HG03571 (cell line): Measurements from ENCODE around the gene TGFBR2.
A peak's percentile ranks its signal among the peaks of the same experiment; 100 is the strongest.

ENCODE experiments used
- ATAC-seq: cut with Tn5 transposase; IDR thresholded peaks from one replicate; pipeline ENCODE4 v1.9.1; 2021; ENCODE audit not compliant: unreplicated experiment

Gene TGFBR2

GRCh38 chr3:30606301-30607031 lies at the start of gene TGFBR2:
Gene TGFBR2 (plus strand): TSS chr3:30606601. CDS start chr3:30606884, 283 bp downstream.
- peak; percentile 77 for ATAC-seq

- no peak for ATAC-seq
Measured at GRCh38 chr3:30557746-30558303, 48.6 kb upstream of the TGFBR2 start.

- no peak for ATAC-seq
Measured at GRCh38 chr3:30563956-30564355, 42.4 kb upstream of the TGFBR2 start.

- no peak for ATAC-seq
Measured at GRCh38 chr3:30567139-30567753, 39.2 kb upstream of the TGFBR2 start.

- ATAC-seq = no peak
Measured at GRCh38 chr3:30576946-30577345, 29.5 kb upstream of the TGFBR2 start.

GRCh38 chr3:30577788-30578187 lies 28.6 kb upstream of the TGFBR2 start:
- peak; percentile 68 for ATAC-seq

GRCh38 chr3:30578479-30578878 lies 27.9 kb upstream of the TGFBR2 start:
- ATAC-seq = no peak

GRCh38 chr3:30578986-30579579 lies 27.3 kb upstream of the TGFBR2 start:
- ATAC-seq = no peak

- no peak for ATAC-seq
Measured at GRCh38 chr3:30581067-30581585, 25.3 kb upstream of the TGFBR2 start.

GRCh38 chr3:30581982-30582381 lies 24.4 kb upstream of the TGFBR2 start:
- no peak for ATAC-seq

GRCh38 chr3:30583973-30584372 lies 22.4 kb upstream of the TGFBR2 start:
- ATAC-seq = no peak

- ATAC-seq = no peak
Measured at GRCh38 chr3:30585654-30586053, 20.7 kb upstream of the TGFBR2 start.

GRCh38 chr3:30586096-30586805 lies 20.1 kb upstream of the TGFBR2 start:
- ATAC-seq = no peak

- ATAC-seq = no peak
Measured at GRCh38 chr3:30586806-30587486, 19.5 kb upstream of the TGFBR2 start.

GRCh38 chr3:30587904-30588303 lies 18.5 kb upstream of the TGFBR2 start:
- no peak for ATAC-seq

- ATAC-seq = no peak
Measured at GRCh38 chr3:30596152-30596551, 10.2 kb upstream of the TGFBR2 start.

GRCh38 chr3:30597131-30597768 lies 9.2 kb upstream of the TGFBR2 start:
- no peak for ATAC-seq

- no peak for ATAC-seq
Measured at GRCh38 chr3:30597769-30598134, 8.6 kb upstream of the TGFBR2 start.

GRCh38 chr3:30598668-30599545 lies 7.5 kb upstream of the TGFBR2 start:
- ATAC-seq = no peak
